ENCODE results near the gene CEP112. TPM values are rescaled to one million over a fixed set of nuclear protein-coding genes. Genes with fewer than 3 reads are reported as not detected.

Gene CEP112
- total RNA-seq, 2 donors from 2014 or later: 5.9 to 6.2 TPM

GRCh38 chr17:65896889-65897288, 295.0 kb downstream of the CEP112 start:
- Histone ChIP-seq H3K27me3 (no peaks in the 10 kb centered on the region), H3K9me3 (no peaks in the 10 kb centered on the region), H3K9ac (ENCODE audit: low read depth in 2 of 2, low read length in 2 of 2) (no peak overlapping the region), H3K27ac (no peak overlapping the region), H3K4me3 (no peak overlapping the region), H3K36me3 (no peaks in the 10 kb centered on the region), H3K4me1 (no peaks in the 10 kb centered on the region)
- DNase-seq: no peak
- no peak for TF ChIP-seq CTCF (IDR thresholded peaks at IDR 0.05)
- intact Hi-C loops (cut with DNase I): no loop called here

GRCh38 chr17:65895969-65896368, 296.0 kb downstream of the CEP112 start:
- no peak for DNase-seq
- Histone ChIP-seq H3K9ac (ENCODE audit: low read depth in 2 of 2, low read length in 2 of 2) (no peak overlapping the region), H3K9me3 (no peaks in the 10 kb centered on the region), H3K4me3 (no peak overlapping the region), H3K27me3 (no peaks in the 10 kb centered on the region), H3K27ac (no peak overlapping the region), H3K4me1 (no peaks in the 10 kb centered on the region), H3K36me3 (no peaks in the 10 kb centered on the region)
- intact Hi-C loops (cut with DNase I): no loop called here
- TF ChIP-seq CTCF (IDR thresholded peaks at IDR 0.05): no peak

- no peak for DNase-seq
- intact Hi-C loops (cut with DNase I): no loop called here
- Histone ChIP-seq H3K36me3 (no peaks in the 10 kb centered on the region), H3K27me3 (no peaks in the 10 kb centered on the region), H3K9ac (ENCODE audit: low read depth in 2 of 2, low read length in 2 of 2) (no peak overlapping the region), H3K27ac (no peak overlapping the region), H3K9me3 (no peaks in the 10 kb centered on the region), H3K4me3 (no peak overlapping the region), H3K4me1 (no peaks in the 10 kb centered on the region)
- no peak for TF ChIP-seq CTCF (IDR thresholded peaks at IDR 0.05)
These were observed 298.1 kb downstream of the CEP112 start for GRCh38 chr17:65893692-65894279.

GRCh38 chr17:65892912-65893377, 299.0 kb downstream of the CEP112 start:
- no peak for TF ChIP-seq CTCF (IDR thresholded peaks at IDR 0.05)
- intact Hi-C loops (cut with DNase I): no loop called here

GRCh38 chr17:65891231-65891735, 300.6 kb downstream of the CEP112 start:
- DNase-seq: no peak
- no peaks in the 10 kb centered on the region for H3K27me3 ChIP-seq
- intact Hi-C loops (cut with DNase I): no loop called here
- no peak for TF ChIP-seq CTCF (IDR thresholded peaks at IDR 0.05)
- no peaks in the 10 kb centered on the region for H3K4me1 ChIP-seq
- no peak overlapping the region for H3K9ac ChIP-seq (ENCODE audit: low read depth in 2 of 2, low read length in 2 of 2)
- H3K36me3 ChIP-seq: no peaks in the 10 kb centered on the region
- H3K9me3 ChIP-seq: no peaks in the 10 kb centered on the region
- H3K27ac ChIP-seq: no peak overlapping the region
- H3K4me3 ChIP-seq: no peak overlapping the region

More at GRCh38 chr17:65892912-65893377, 299.0 kb downstream of the CEP112 start:
- H3K9me3 ChIP-seq: no peaks in the 10 kb centered on the region
- DNase-seq: no peak
- H3K4me1 ChIP-seq: no peaks in the 10 kb centered on the region
- H3K27ac ChIP-seq: no peak overlapping the region
- no peaks in the 10 kb centered on the region for H3K36me3 ChIP-seq
- no peak overlapping the region for H3K4me3 ChIP-seq
- no peaks in the 10 kb centered on the region for H3K27me3 ChIP-seq
- no peak overlapping the region for H3K9ac ChIP-seq (ENCODE audit: low read depth in 2 of 2, low read length in 2 of 2)
